GM12878 (cell line): ENCODE data around the gene YBEY.

Source experiments
- POLR2AphosphoS5 ChIP-seq: IDR thresholded peaks from 2 replicates; pipeline ENCODE4 v1.6.1; 2011; ENCODE audit warnings: mild to moderate bottlenecking, low read length, inconsistent platforms
- RAD51 ChIP-seq: fragments of 450-650 bp; IDR thresholded peaks from 2 replicates; pipeline ENCODE4 v1.6.1; 2016; ENCODE audit warnings: moderate library complexity, mild to moderate bottlenecking, inconsistent platforms
- SRF ChIP-seq, 2 experiments: IDR thresholded peaks; 2 replicates each; pipeline ENCODE4 v1.6.1; 2011; ENCODE audit warnings: low read depth in 2 of 2, low read length in 2 of 2, mild to moderate bottlenecking in 1 of 2, moderate library complexity in 1 of 2

DNA sequence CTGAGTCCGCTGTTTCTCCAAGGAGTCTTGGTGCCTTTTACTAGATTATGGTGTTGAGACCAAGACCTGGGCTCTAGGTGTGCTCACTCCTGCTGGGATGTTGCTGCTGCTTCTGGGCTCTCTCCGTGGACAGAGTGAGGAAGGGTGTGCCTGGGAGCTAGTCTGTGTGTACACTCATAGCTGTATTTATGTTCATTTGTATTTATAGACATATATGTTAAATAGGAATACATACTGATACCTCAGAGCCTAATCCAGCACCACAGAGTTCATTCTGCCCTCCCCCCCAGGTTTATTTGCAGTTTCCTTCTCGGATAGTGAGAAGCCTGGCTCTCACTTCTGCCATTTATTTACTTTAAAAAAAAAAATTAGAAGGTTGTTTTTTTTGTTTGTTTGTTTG is 50.5 kb downstream of the YBEY start:
- TF ChIP-seq POLR2AphosphoS5: no peak
- no peak for TF ChIP-seq RAD51
- no peak for TF ChIP-seq SRF (IDR thresholded peaks at IDR 0.05; ENCODE audit: low read depth in 2 of 2, low read length in 2 of 2)
